Heart left ventricle (tissue), 11 donors: Measurements from ENCODE around the gene HMG20B. TPM values are rescaled to one million over a fixed set of nuclear protein-coding genes. Genes with fewer than 3 reads are reported as not detected.

Experiments used
- polyA plus RNA-seq, 2 donors: library from polyadenylated mRNA; stranded (reverse); fragments of 200-250 nt; gene quantifications; one replicate each; pipeline ENCODE4 v1.2.3, GENCODE V29; 2013
- total RNA-seq, 9 donors: library from RNA; depleted of rRNA in 2 of 9; stranded (reverse); fragments of >200 nt in 2 of 9; fragmentation: NEBNext Ultra II Directional in 3 of 9; extraction: Animal tissue kit (Norgen Biotek cat#: 25700) in 3 of 9; gene quantifications; one replicate each; pipeline versions ENCODE4 v1.1.0 to v1.2.4, GENCODE V29; 2016 to 2023
- donor health status: ischemic (EF 13 %, LVEDD 7.1; RV severe dilation, severe dysfunction).
- donor health status: healthy with polysubstance abuse.
- donor health status: DM: no; HTN: yes; CAD: no.
- donor health status: DM: no; HTN: no; CAD: no.
- donor health status: ischemic (EF 25% LVEDD 5.7; RV mildly dilated, moderate dysfunction).
- donor health status: healthy.
- donor health status: DM: yes; HTN: yes; CAD: no.
- donor health status: PGD.
- donor health status: nonischemic (EF 23%, LVEDD 6.1; RV moderate dilation, normal function).

The HMG20B gene
- total and polyA plus RNA-seq, 11 donors = 24.8 to 68.6 (median 42.1) TPM

Other genes with a start within 250 kb of the HMG20B start
- gene NFIC, start 206.4 kb upstream of the HMG20B start, total RNA-seq = 100 to 1,000 TPM; 107 to 267 (median 155) TPM
- 100 to 1,000 TPM; 159 to 192 TPM for gene NFIC, start 206.4 kb upstream of the HMG20B start, polyA plus RNA-seq
- not detected for gene SMIM24, start 92.4 kb upstream of the HMG20B start, total RNA-seq
- gene SMIM24, start 92.4 kb upstream of the HMG20B start, polyA plus RNA-seq = under 1 TPM in 1 of 2 donors, not detected in 1; 0.15 TPM
- not detected for gene SMIM44, start 89.5 kb upstream of the HMG20B start, total RNA-seq
- not detected for gene SMIM44, start 89.5 kb upstream of the HMG20B start, polyA plus RNA-seq
- gene DOHH, start 72.3 kb upstream of the HMG20B start, total RNA-seq = 10 to 100 TPM in 5 of 9 donors, 1 to 10 TPM in 4; 7.4 to 32.3 (median 10.1) TPM
- gene DOHH, start 72.3 kb upstream of the HMG20B start, polyA plus RNA-seq = 10 to 100 TPM; 17.9 to 34.3 TPM
- gene FZR1, start 66.6 kb upstream of the HMG20B start, total RNA-seq = 10 to 100 TPM; 15.4 to 41.0 (median 26.4) TPM
- 10 to 100 TPM; 13.9 to 23.5 TPM for gene FZR1, start 66.6 kb upstream of the HMG20B start, polyA plus RNA-seq
- gene TEKTIP1, start 33.8 kb upstream of the HMG20B start, total RNA-seq = 1 to 10 TPM in 3 of 9 donors, under 1 TPM in 3, not detected in 3; 0.63 to 1.8 (median 0.93) TPM
- gene TEKTIP1, start 33.8 kb upstream of the HMG20B start, polyA plus RNA-seq = not detected
- 10 to 100 TPM; 15.7 to 62.8 (median 23.4) TPM for gene MFSD12, start 15.4 kb upstream of the HMG20B start, total RNA-seq
- gene MFSD12, start 15.4 kb upstream of the HMG20B start, polyA plus RNA-seq = 10 to 100 TPM; 19.0 to 51.8 TPM
- 1 to 10 TPM in 8 of 9 donors, under 1 TPM in 1; 1.00 to 3.3 (median 2.1) TPM for gene GIPC3, start 12.5 kb downstream of the HMG20B start, total RNA-seq
- gene GIPC3, start 12.5 kb downstream of the HMG20B start, polyA plus RNA-seq = 1 to 10 TPM; 1.2 TPM
- gene TBXA2R, start 33.9 kb downstream of the HMG20B start, total RNA-seq = 1 to 10 TPM; 2.4 to 5.1 (median 2.9) TPM
- gene TBXA2R, start 33.9 kb downstream of the HMG20B start, polyA plus RNA-seq = 1 to 10 TPM; 1.9 to 2.2 TPM
- 10 to 100 TPM in 8 of 9 donors, 1 to 10 TPM in 1; 9.8 to 23.4 (median 14.1) TPM for gene CACTIN, start 53.8 kb downstream of the HMG20B start, total RNA-seq
- 10 to 100 TPM; 11.9 to 20.4 TPM for gene CACTIN, start 53.8 kb downstream of the HMG20B start, polyA plus RNA-seq
- gene PIP5K1C, start 127.5 kb downstream of the HMG20B start, total RNA-seq = 10 to 100 TPM; 27.8 to 56.6 (median 38.2) TPM
- 10 to 100 TPM; 23.9 to 31.0 TPM for gene PIP5K1C, start 127.5 kb downstream of the HMG20B start, polyA plus RNA-seq
- gene TJP3, start 135.4 kb downstream of the HMG20B start, total RNA-seq = under 1 TPM in 2 of 9 donors, not detected in 7; 0.41 to 0.48 TPM
- gene TJP3, start 135.4 kb downstream of the HMG20B start, polyA plus RNA-seq = under 1 TPM in 1 of 2 donors, not detected in 1; 0.06 TPM
- gene APBA3, start 188.7 kb downstream of the HMG20B start, total RNA-seq = 10 to 100 TPM in 6 of 9 donors, 1 to 10 TPM in 3; 8.8 to 28.7 (median 13.8) TPM
- gene APBA3, start 188.7 kb downstream of the HMG20B start, polyA plus RNA-seq = 10 to 100 TPM; 11.6 to 22.1 TPM
- gene MRPL54, start 189.7 kb downstream of the HMG20B start, total RNA-seq = 10 to 100 TPM; 58.9 to 96.9 (median 69.1) TPM
- gene MRPL54, start 189.7 kb downstream of the HMG20B start, polyA plus RNA-seq = 100 to 1,000 TPM in 1 of 2 donors, 10 to 100 TPM in 1; 76.8 to 153 TPM
- gene RAX2, start 199.3 kb downstream of the HMG20B start, total RNA-seq = not detected
- not detected for gene RAX2, start 199.3 kb downstream of the HMG20B start, polyA plus RNA-seq
- gene MATK, start 213.4 kb downstream of the HMG20B start, total RNA-seq = 1 to 10 TPM in 4 of 9 donors, under 1 TPM in 5; 0.20 to 8.9 (median 0.70) TPM
- under 1 TPM; 0.57 to 1.00 TPM for gene MATK, start 213.4 kb downstream of the HMG20B start, polyA plus RNA-seq